GM19395 (cell line): ENCODE data around the gene PRL.

Source experiments
- ATAC-seq: cut with Tn5 transposase; IDR thresholded peaks from one replicate; pipeline ENCODE4 v1.9.1; 2021; ENCODE audit warnings: mild to moderate bottlenecking, moderate library complexity; ENCODE audit not compliant: unreplicated experiment

PRL gene

DNA sequence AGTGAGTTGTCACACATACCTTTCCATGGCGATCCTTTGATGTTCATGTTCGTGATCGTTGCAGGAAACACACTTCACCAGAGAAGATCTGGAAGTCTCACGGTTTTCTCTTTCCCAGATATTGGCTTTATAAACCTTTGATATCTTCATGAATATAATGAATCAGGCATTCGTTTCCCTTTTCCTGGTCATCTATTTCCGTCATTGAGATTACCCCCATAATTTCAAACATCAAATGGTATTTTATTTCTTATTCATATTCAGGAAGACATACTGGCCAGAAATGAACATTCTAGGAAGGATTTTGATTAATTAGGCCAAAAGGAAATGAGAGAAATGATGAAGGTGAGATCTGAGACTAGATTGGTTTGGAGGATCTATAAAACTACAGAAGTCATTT lies at the start of gene PRL:
Gene PRL, minus strand, starts transcription at position 101 of the 400 bp plus-strand sequence. Its CDS starts 54 bp downstream, at position 47.
- no peak for ATAC-seq

DNA sequence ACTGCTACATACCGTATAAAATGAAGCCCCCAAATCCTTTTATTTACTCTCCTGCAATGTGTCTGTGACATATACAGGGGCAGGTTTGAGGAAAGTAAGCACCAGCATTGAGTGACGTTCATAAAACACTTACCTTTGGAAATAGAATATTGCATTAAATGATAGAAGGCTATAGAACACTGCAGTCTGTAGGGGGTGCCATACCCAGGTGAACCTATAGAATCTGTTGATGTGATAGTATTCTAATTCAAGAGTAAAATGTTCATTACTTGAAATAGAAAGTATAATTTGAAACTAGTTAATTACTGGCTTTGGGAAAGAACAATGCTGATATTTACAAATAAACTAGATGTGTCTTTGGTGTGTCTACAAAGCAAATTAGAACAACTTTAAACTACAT lies 47.0 kb upstream of the PRL start:
- no peak for ATAC-seq

DNA sequence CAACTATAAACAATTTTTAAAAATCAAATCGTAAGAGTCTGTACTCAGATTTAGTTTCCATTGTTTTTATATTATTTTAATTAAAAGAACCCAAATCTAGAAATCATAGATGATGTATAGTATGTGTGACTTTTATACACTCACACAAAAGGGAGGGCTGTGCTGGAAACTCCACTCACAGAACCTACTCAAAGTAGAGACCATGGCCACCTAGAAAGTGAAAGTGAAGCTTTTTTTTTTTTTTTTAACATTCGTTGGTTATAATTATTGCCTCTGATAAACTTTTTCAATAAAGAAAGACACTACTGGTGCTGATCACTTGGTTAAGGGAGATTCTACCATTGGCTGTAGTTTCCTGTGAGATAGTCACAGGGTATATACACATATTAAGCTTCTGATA lies 37.9 kb upstream of the PRL start:
- ATAC-seq: no peak

DNA sequence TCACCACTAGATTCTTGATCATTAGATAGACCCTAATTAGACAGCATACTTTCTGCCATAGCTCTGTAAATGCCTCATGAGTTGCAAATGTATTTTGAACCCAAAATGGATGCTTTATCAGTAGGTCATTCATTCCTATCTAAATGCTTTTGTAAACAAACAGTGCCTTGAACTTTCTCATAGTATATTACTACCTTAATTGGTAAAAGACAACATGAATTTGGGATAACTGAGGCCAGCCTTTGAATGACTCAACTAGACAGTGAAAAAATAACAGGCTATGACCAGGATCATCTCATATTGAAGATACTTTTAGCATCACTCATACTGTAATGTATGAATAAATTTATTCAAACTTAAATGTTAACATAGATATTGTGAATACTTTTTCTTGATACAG lies 37.0 kb upstream of the PRL start:
- ATAC-seq: no peak

DNA sequence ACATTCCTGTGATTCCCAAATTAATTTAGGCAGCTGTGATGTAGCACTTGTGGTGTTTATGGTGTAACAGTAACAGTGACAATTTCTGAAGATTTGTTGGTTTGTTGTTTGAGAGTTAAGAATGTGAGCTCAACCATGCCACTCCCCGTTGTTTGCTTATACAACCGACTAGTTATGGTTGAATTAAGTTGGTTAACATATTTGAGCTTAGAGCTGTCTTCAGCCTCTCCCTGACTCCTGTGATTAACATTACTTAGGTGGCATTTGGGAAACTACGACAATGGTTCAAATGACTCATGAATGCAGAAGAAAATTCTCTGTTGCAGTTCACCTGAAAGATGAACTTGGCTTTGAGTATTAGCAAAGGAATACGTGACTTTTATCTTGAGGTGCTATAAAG lies 35.9 kb upstream of the PRL start:
- ATAC-seq: no peak

DNA sequence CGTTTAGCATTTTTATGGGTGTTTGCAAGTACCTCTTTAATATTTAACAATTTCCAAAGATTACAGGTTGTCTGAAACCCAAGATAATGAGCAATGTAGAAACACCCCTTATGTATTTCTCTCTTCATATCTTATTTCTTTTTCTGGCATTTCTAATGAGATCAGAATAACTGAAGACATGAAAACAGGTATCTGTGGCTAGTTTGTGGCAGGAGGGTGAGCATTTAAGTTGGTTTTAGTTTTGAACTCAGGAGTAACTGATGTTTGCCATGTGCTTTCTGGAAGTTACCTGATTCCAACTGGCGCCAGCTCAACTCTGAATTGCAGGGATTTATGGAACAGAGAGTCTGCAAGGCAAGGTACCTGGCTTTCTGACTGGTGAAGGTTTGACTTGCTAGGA lies 35.4 kb upstream of the PRL start:
- ATAC-seq: no peak

DNA sequence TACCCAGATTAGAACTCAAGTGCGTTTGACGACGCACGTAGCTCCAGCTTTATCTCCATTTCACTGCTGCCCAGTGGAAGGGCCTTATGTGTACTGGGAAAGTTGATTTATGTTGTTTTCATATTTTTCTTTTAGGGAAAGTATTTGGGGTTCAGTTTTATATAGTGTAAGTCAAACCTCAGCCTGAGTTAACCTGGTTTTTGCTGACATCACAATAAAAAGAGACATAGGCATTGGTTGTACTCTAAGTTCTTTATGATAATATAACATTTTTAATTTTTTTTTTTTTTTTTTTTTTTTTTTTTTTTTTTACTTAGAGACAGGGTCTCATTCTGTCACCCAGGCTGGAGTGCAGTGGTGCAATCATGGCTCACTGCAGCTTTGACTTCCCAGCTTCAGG lies 34.1 kb upstream of the PRL start:
- ATAC-seq: no peak

DNA sequence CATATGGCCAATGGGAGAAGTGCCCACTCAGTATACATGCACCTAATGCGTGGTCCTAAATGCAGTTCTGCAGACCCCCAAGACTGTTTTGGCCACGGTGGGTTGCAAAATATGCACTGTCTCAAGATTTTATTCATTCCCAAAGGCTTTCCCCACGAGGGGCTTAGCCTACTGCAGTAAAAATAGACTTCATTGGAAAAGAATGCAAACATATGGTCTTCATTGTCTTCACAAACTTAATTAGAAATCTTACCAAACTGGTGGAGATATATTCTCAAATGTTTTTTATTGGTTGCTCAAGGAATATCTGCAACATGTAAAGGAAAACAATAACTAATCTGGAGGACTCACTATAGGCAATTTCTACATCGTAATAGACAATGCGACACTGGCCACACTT lies 31.6 kb upstream of the PRL start:
- no peak for ATAC-seq

DNA sequence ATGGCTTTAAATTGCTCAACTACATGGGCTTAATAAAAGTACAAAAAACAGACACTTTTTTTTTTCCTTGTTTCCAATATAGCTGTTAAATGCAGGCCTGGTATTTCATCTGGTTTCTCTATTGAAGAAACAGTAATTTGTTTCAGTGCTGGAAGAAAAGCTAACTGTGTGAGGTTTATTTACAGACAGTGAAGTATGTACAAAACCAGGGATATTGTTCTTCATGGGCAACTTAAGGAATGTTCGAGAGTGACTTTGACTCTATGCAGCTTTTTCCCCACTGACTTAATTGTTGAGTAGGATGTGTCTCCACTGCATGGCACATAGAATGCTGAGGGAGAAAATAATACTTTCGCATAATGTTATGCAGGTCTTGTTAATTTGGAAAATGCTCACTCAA lies 31.0 kb upstream of the PRL start:
- ATAC-seq: no peak

DNA sequence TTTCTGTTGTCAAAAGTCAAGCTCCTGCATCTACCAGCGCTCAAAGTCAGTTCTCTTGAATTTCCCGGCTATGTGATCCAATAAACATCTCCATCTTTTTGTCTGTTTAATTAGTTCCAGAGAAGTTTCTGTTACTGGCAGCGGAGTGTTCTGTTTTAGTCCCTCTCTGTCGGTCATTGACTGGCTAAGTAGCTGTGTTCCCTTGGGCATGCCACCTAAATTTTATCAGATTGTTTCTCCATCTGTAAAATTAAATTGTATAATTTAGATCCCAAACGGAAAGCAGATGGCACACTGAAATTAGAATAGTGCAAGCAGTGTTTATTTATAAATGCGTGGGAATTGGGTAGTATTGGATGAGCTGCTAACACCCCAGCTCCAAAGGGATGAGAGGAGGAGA lies 29.7 kb upstream of the PRL start:
- ATAC-seq: no peak

DNA sequence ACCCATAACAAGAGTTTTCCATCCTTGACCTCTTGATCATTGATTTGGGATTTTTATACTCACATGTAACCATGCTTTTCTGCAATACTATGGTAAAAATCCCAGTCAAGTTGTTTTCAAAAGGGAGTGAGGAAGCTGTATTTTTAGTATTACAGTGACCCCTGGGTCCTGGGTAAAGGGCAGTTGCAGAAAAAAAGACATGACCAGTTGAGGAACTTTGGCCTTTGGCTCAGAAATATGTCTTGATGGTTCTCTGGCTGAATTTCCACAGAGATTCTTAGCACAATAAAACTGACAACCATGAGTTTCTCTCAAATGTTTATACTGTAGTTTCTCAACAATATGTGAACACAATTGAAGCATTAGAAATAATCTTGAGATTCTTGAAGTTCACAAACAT lies 28.6 kb upstream of the PRL start:
- no peak for ATAC-seq

DNA sequence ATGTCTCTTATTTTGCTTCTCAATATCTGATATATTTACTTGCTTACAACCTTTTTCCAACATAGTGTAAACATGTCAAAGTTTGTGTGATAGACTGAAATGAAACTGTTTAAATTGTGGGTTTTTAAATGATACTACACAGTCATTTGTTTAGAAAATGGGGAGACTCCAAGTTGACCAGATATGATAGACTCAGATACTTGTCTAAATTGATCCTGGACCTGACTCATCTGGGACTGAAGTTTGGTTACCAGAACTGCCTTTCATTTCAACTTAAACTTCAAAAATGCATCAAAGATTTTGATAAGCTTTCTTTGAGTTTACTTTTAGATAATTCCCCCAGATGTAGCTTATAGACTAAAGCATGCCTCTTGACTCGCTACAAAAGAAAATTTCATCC lies 27.0 kb upstream of the PRL start:
- no peak for ATAC-seq

DNA sequence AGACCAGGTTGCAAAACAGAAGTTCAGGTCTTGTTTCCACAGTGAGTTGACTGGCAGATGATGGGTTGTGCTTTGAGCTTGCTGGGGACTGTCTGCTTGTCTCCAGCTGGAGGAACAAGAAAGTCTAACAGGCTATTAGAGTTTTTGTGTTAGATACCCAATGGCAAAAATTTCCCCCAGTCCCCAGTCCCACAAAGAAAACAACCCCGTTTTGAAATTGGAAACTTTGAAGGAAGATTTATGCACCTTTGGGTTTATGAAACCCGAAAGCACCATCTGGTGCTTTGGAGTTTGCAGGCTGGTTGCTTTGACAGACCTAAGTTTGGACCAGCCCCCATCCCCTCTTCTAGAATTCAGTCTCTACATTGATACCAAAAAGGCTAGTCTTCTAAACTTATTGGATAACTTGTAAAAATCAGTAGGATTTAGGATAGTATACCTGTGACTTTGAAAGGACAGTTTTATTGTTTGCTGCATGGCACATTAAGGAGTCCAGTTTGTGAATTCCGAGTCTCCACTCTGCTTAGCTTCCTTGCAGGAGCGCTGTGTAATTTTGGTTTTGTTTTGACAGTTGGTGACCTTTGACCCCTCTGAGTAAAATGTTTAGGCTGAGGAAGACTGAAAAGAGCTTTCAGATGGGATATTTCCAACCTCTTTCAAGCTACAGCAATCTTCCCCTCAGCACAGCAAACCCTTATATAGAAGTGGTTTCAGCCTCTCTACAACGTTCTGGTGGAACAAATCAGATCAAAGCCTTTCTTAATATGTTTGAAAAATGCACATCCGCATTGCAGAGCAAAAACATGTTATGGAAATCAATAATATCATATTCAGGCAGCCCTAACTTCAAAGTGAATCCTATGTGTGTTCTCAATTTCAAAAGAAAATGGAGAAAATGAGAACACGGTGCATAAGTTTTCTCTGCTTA lies 25.5 kb upstream of the PRL start:
- ATAC-seq: peak; percentile 65

DNA sequence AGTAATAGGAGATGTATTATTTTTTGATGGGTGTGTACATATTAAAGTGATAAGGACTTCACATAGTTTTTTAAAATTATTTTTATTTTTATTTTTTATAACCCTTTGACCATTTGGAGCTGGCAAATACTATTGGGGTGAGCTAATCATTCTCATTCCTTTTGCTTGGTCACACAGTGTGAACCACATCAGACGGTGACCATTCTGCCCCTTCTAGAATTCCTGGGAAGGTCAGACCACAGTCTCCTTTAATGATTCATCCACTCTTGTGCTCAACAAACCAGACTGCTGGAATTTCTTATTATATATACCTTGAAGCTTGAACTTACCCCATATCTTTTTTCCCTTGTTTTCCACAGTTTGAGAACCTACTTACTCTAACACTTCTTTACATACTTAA lies 23.9 kb upstream of the PRL start:
- no peak for ATAC-seq

DNA sequence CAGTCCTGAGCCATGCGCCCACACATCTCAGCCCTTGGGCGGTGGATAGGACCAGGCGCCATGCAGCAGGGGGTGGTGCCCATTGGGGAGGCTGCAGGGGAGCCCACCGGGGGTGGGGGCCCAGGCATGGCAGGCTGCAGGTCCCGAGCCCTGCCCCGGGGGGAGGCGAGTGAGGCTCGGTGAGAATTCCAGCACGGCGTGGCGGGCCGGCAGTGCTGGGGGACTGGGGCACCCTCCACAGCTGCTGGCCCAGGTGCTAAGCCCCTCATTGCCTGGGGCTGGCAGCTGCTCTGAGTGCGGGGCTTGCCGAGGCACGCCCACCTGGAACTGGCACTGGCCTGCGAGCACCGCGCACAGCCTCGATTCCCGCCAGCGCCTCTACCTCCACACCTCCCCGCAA lies 21.6 kb upstream of the PRL start:
- no peak for ATAC-seq

DNA sequence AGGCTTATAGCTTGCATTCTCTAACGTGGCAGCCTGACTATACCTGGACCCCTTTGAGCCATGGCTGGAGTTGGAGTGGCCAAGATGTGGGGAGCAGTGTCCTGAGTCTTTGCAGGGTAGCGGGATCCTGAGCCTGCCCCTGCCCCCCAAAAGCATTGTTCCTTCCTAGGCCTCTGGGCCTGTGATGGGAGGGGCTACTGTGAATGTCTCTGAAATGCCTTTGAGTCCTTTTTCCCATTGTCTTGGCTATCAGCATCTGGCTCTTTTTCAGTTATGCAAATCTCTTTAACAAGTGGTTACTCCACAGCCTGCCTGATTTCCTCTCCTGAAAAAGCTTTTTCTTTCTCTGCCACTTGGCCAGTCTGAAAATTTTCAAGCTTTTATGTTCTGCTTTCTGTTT lies 17.0 kb upstream of the PRL start:
- no peak for ATAC-seq

DNA sequence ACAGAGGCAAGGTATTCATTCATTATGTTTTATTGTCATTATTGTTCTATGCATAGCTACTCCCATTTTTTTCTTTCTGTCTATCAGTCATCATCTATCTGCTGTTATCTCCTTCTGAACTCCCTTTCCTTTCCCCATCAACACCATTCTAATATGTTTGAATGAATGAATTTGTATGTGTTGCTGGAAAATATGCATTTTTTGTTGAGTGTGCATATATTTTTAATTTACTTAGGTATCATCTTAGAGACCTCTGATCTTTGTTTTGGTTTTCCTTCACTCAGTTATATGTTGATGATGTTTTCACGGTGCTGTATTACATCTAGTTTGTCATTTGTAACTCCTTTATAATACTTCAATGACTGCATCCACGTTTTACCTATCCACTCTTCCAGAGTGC lies 12.1 kb upstream of the PRL start:
- ATAC-seq: no peak

DNA sequence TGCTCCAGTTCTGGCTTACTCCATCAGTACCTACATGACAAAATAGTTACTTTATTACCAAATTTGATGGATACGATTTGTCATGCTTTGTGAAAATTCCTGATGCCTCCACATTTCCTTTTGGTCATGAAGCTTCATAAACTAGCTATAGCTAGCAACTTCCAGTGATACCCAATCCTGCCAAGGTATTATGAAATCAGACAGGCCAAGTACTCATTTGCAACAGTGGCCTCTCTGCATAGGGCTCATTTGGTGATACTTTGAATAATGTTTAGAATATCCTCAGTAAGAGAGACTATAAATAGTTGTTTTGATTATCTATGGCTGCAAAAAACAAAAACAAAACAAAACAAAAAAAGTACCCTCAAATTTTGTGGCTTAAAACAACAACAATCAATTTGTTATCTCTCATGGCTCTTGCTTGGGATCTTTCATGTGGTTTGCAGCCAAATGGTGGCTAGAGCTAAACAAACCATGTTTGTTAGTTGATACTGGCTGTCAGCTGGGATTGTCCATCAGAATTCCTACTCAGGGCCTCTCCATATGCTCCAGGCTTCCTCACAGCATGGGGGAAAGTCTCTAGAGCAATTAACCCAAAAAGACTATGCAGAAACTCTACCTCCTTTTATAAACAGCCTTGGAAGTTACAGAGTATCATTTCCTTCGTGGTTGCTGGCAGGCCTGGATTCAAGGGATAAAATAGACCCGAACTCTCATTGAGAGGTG lies 10.1 kb upstream of the PRL start:
- no peak for ATAC-seq

DNA sequence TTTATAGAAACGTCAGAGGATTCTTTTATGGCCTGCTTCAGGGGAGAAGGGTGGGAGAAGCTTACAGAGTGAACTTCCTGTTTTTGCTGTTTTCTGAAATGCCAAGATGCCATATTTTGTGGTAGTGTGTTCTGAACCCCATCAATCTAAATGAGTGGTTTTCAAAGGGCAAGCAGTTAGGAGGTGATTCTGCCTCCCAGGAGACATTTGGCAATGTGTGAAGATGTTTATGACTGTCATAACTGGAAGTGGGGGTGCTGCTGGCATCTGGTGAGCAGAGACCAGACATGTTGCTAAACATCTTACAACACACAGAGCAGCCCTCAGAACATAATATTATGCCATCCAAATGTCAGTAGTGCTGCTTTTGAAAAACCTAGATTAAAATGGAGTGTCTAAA lies 6.0 kb upstream of the PRL start:
- ATAC-seq: no peak

DNA sequence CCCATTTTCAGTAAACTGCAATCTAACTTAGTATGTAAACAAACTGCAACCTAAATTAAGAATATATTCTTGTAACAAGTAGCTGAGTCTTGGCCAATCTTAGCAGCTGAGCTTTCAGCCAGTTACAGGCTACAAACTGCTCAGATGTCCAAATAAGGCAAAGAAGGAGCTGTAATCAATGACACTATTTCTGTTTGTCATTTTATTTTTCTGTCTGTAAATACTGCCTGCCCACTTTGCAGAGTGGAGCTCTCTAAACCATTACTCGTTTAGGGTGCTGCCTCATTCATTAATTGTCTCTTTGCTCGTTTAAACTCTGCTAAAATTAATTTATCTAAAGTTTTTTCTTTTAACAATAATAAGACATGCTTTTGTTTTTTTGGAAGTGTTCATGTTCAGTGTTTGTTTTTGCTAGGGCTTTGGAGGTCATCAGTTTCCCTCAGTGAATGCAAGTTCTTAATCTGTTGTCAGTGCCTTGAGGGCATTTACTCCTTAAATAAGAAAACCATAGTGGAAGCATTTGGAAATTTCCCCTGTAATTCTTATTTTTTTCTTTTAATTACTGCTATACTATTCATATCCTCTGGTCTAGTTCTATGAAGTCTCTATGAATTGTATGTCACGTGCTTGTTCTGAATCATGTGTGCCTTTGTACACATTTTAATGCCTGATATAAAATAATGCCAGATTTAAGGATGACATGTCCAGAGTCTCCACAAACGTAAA lies 3.6 kb upstream of the PRL start:
- ATAC-seq: no peak

DNA sequence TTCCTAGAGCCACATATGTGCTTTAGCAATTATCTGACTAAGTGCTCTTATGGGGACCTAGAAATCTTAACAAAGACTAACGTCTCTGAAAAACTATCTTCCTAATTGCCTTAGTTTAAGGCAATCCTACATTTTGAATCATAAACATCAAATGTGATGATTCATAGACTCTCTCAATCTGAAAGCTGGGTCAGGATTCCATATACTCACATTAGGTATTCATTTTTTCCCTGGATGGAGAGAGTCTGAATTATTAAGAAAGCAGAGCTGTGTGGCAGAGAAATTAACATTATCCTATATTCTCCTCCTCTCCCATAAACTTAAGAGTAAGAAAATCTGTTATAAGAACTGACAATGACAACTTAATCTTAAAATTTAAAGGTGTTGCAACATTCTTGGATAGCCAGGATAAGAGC lies 1.6 kb upstream of the PRL start:
- ATAC-seq: no peak

DNA sequence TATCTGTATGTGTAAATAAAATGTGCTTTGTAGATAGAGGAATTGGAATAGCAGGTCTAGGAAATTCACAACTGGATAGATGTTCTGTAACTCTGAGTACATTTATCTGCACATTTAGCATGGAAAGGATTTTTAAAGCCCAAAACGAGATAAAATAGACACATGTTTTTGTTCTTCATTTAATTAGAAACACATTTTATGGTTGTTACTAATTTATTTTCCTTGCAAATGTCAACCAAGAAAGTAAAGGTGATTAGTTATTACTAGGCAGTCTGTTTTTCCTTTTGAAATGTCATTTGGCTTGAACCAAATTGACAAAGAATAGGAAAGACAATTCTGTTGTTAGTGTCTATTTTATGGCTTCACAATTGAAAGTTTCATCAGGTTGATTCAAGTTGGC lies 769 bp downstream of the PRL start:
- no peak for ATAC-seq
